Measurements from ENCODE around the gene FAM200C. TPM values are rescaled to one million over a fixed set of nuclear protein-coding genes. Genes with fewer than 3 reads are reported as not detected.

Gene FAM200C
- total RNA-seq, 1 experiment from 2014 or later: 4.2 TPM

- ATAC-seq (no peak), DNase-seq (ENCODE audit: low read depth, low spot score) (no peak)
- H3K4me1 ChIP-seq (ENCODE audit: control insufficient read depth in 1 of 2, insufficient read depth in 2 of 2, low read length in 2 of 2): no peaks in the 10 kb centered on the region
- H3K27me3 ChIP-seq (ENCODE audit: insufficient read depth, low read length): peaks cover 19% of the 10 kb centered on the region; the same call in 1 of the 2 replicates
- H3K36me3 ChIP-seq (ENCODE audit: control insufficient read depth in 1 of 2, insufficient read depth in 2 of 2, low read length in 2 of 2): no peaks in the 10 kb centered on the region
- TF ChIP-seq CEBPB (IDR thresholded peaks at IDR 0.05; ENCODE audit: low read depth): no peak
- POLR2A ChIA-PET: no interaction called here
- no TSS peak for BruUV-seq (replicated peaks)
- RAD21 ChIA-PET (ENCODE audit: low non-redundant PET in 1 of 2, low total read pairs in 2 of 2, uncharacterized antibody in 2 of 2, unreplicated experiment in 2 of 2): no interaction called here
- no peak overlapping the region for H2AFZ ChIP-seq (ENCODE audit: low read depth, low read length, poor library complexity, severe bottlenecking)
- no peak overlapping the region for H3K4me3 ChIP-seq (replicated peaks in 1 of 2; ENCODE audit: low read depth in 1 of 2, low read length in 2 of 2)
- no peaks in the 10 kb centered on the region for H3K9me3 ChIP-seq (ENCODE audit: control insufficient read depth in 1 of 2, insufficient read depth in 1 of 2, low read depth in 1 of 2, low read length in 2 of 2)
- no peaks in the 10 kb centered on the region for H3K9me2 ChIP-seq (ENCODE audit: insufficient read depth)
- intact Hi-C loops (cut with micrococcal nuclease): no loop called here
- no peak overlapping the region for H3K4me2 ChIP-seq (ENCODE audit: low read length)
- H3K27ac ChIP-seq (ENCODE audit: low read depth, low read length): no peak overlapping the region
- H3K9ac ChIP-seq (ENCODE audit: low read length): no peak overlapping the region
- no peaks in the 10 kb centered on the region for H3K79me2 ChIP-seq (ENCODE audit: insufficient read depth, low read length)
- H4K20me1 ChIP-seq (ENCODE audit: insufficient read depth): no peaks in the 10 kb centered on the region
- CTCF ChIA-PET: no interaction called here
Observed at GRCh38 chr5:160445132-160445531, 45.3 kb upstream of the FAM200C start.

DNA sequence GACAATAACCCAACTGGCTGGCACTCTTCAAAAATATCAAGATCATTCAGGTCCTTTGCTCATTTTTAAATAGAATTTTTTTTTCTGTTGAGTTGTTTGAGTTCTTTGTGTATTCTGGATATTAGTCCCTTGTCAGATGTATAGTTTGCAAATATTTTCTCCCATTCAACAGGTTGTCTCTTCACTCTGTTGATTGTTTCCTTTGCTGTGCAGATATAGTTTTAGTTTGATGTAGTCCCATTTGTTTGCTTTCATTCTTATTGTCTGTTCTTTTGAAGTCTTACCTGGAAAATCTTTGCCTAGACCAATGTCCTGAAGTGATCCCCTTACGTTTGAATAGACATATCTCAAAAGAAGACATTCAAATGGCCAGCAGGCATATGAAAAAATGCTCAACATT is 44.6 kb upstream of the FAM200C start:
- no peak overlapping the region for H3K27ac ChIP-seq (ENCODE audit: low read depth, low read length)
- no peaks in the 10 kb centered on the region for H4K20me1 ChIP-seq (ENCODE audit: insufficient read depth)
- H3K4me2 ChIP-seq (ENCODE audit: low read length): no peak overlapping the region
- TF ChIP-seq, protein P1, sequence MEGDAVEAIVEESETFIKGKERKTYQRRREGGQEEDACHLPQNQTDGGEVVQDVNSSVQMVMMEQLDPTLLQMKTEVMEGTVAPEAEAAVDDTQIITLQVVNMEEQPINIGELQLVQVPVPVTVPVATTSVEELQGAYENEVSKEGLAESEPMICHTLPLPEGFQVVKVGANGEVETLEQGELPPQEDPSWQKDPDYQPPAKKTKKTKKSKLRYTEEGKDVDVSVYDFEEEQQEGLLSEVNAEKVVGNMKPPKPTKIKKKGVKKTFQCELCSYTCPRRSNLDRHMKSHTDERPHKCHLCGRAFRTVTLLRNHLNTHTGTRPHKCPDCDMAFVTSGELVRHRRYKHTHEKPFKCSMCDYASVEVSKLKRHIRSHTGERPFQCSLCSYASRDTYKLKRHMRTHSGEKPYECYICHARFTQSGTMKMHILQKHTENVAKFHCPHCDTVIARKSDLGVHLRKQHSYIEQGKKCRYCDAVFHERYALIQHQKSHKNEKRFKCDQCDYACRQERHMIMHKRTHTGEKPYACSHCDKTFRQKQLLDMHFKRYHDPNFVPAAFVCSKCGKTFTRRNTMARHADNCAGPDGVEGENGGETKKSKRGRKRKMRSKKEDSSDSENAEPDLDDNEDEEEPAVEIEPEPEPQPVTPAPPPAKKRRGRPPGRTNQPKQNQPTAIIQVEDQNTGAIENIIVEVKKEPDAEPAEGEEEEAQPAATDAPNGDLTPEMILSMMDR (IDR thresholded peaks at IDR 0.05 in 2 of 3, conservative IDR thresholded peaks at IDR 0.05 in 1 of 3; ENCODE audit: borderline replicate concordance in 1 of 3, insufficient read depth in 1 of 3, low read depth in 2 of 3, low read length in 2 of 3): no peak
- TF ChIP-seq ZFX (IDR thresholded peaks at IDR 0.05): no peak
- no peak for TF ChIP-seq CEBPB (IDR thresholded peaks at IDR 0.05; ENCODE audit: low read depth)
- TF ChIP-seq POLR2A (IDR thresholded peaks at IDR 0.05; ENCODE audit: borderline replicate concordance, extremely low read depth, insufficient read depth, insufficient read length): no peak
- no peak for TF ChIP-seq EZH2 (IDR thresholded peaks at IDR 0.05)
- TF ChIP-seq YY1 (IDR thresholded peaks at IDR 0.05; ENCODE audit: extremely low read depth, insufficient replicate concordance, low read depth, low read length): no peak
- no peak for TF ChIP-seq ZNF274 (IDR thresholded peaks at IDR 0.05; ENCODE audit: low read depth, low read length)
- no peak for TF ChIP-seq EGR1 (IDR thresholded peaks at IDR 0.05; ENCODE audit: low read depth)
- TF ChIP-seq ATF3 (IDR thresholded peaks at IDR 0.05): no peak
- TF ChIP-seq, protein P2, sequence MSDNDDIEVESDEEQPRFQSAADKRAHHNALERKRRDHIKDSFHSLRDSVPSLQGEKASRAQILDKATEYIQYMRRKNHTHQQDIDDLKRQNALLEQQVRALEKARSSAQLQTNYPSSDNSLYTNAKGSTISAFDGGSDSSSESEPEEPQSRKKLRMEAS (IDR thresholded peaks at IDR 0.05): no peak
- no peak for TF ChIP-seq POLR2AphosphoS5 (IDR thresholded peaks at IDR 0.05; ENCODE audit: low read depth, low read length)
- no peak for TF ChIP-seq ELF1 (IDR thresholded peaks at IDR 0.05; ENCODE audit: borderline replicate concordance, low read depth)
- TF ChIP-seq FOSL1 (IDR thresholded peaks at IDR 0.05; ENCODE audit: low read depth): no peak
- ChIA-PET RAD21 (ENCODE audit: low non-redundant PET in 1 of 2, low total read pairs in 2 of 2, uncharacterized antibody in 2 of 2, unreplicated experiment in 2 of 2) (no interaction called here), CTCF (no interaction called here), POLR2A (no interaction called here)
- intact Hi-C loops (cut with micrococcal nuclease): no loop called here
- DNase-seq (ENCODE audit: low read depth, low spot score) (no peak), ATAC-seq (no peak)
- H3K4me1 ChIP-seq (ENCODE audit: control insufficient read depth in 1 of 2, insufficient read depth in 2 of 2, low read length in 2 of 2): no peaks in the 10 kb centered on the region
- H3K27me3 ChIP-seq (ENCODE audit: insufficient read depth, low read length): peaks cover 19% of the 10 kb centered on the region; the same call in 1 of the 2 replicates
- H3K9ac ChIP-seq (ENCODE audit: low read length): no peak overlapping the region
- no TSS peak for BruUV-seq (replicated peaks)
- no peak overlapping the region for H3K4me3 ChIP-seq (replicated peaks in 1 of 2; ENCODE audit: low read depth in 1 of 2, low read length in 2 of 2)
- H3K9me3 ChIP-seq (ENCODE audit: control insufficient read depth in 1 of 2, insufficient read depth in 1 of 2, low read depth in 1 of 2, low read length in 2 of 2): no peaks in the 10 kb centered on the region
- no peaks in the 10 kb centered on the region for H3K79me2 ChIP-seq (ENCODE audit: insufficient read depth, low read length)
- no peaks in the 10 kb centered on the region for H3K36me3 ChIP-seq (ENCODE audit: control insufficient read depth in 1 of 2, insufficient read depth in 2 of 2, low read length in 2 of 2)
- no peak overlapping the region for H2AFZ ChIP-seq (ENCODE audit: low read depth, low read length, poor library complexity, severe bottlenecking)
- no peaks in the 10 kb centered on the region for H3K9me2 ChIP-seq (ENCODE audit: insufficient read depth)
